ENCODE measurements around the gene EMP2.

- TF ChIP-seq CTCF (IDR thresholded peaks at IDR 0.05; ENCODE audit: insufficient read depth, low read length, poor library complexity, severe bottlenecking): no peak
- no peak for TF ChIP-seq EZH2phosphoT487 (conservative IDR thresholded peaks at IDR 0.05; ENCODE audit: low read length)
Measured at GRCh38 chr16:10606607-10607006, 26.2 kb upstream of the EMP2 start.

Measured in SU-DHL-6 (cell line).